Stimulated activated naive CD4-positive, alpha-beta T cell treated with Interleukin-2 at 50 U/mL for 16 hours (primary cell): Measurements from ENCODE around the gene HACD2.
"Not testable (repeated sequence)": the region's sequence is repeated elsewhere in the genome, so short reads cannot be mapped to it uniquely, and the experiment has no call there.

Experiments
- DNase-seq: peaks from one replicate; lab custom pipeline; 2025; lab: John Stamatoyannopoulos, UW

HACD2 gene

GRCh38 chr3:123523023-123523412 is 61.8 kb downstream of the HACD2 start:
- no peak for DNase-seq

DNA sequence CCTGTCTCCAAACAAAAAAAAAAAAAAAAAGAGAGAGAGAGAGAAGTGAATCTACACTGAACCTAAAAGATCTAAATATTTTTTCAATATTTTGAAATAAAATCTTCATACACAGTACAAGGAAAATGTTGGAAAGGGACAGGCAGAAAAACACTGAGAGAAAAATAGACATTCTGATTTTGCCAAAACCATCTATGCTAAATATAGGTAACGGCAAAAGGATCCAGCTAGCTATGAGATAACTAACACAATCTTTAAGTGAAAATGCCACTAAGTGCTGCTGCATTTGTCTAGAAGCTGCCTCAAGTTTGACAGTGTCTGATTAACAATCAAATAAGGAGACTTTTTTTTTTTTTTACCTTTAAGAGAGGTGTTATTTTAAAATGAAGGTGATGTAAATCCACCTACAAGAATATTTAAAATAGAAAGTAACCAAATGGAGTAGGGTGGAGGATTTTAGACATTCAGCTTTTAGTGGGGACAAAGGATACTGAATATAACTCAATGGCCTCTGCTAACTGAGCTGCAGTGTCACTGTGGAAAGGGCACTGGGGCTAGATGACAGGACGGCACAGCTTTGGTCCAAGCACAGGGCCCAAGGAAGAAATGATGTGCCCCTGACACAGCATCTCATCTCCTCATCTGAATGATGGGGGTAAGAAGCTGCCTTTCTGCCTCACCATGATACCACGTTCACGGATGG is 62.4 kb downstream of the HACD2 start:
- DNase-seq, result no peak

DNA sequence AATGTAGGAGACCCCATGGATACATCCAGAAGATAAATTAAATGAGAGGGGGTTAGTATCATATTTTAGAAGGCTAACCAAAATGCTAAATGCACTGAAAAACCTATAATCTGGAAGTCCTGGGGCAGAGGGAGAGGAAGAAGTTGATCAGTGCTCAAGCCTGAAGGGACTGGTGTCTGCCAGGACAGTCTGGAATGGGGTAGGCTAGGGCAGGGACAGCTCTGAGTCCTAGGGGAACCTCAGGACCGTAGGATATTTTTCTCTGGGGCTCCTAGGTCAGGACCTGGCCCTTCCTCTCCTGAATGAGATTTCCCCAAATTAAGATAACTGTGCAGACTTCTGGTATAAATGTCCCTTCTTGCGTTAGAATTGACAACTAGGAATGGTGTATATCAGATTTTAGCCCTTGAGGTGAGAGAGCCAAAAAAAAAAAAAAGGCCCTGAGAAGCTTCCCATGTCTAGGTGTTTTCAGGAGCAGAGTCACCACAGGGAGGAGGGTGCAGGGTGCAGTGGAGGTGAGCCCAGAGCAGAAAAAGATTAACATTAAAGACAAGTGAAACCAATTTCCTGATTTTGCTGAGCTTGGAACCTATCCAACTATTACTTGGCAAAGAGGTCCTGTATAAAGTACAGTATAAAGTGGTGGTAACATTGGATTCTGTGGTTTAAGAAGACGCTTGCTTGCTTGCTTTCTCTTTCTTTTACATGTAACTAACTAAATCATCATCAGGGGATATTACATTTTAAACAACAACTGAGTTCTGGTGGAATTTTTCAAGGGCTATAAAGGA is 63.5 kb downstream of the HACD2 start:
- DNase-seq, result no peak

GRCh38 chr3:123520656-123521055 is 64.2 kb downstream of the HACD2 start:
- no peak for DNase-seq

DNA sequence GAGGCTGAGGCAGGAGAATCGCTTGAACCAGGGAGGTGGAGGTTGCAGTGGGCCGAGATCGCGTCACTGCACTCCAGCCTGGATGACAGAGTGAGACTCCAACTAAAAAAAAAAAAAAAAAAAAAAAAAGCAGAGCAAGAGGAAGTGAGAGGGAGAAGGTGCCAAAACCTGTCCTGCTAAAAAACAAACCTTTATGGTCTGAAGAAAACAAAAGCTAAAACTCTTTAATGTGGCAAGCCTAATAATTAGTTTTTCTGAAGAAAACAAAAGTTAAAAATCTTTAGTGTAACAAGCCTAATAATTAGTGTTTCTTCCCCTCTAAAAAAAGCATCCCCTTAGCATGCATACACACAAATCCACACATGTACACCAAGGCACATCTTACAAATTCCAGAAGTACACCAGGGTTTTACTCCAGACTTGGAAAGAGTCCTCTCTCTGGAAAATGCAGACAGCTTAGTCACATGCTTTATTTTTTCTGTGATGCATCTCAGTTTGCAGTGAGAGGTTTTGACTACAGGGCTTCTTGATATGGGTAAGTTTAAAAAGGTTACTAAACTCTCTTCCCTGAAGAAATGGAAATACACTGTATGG is 65.9 kb downstream of the HACD2 start:
- no peak for DNase-seq

DNA sequence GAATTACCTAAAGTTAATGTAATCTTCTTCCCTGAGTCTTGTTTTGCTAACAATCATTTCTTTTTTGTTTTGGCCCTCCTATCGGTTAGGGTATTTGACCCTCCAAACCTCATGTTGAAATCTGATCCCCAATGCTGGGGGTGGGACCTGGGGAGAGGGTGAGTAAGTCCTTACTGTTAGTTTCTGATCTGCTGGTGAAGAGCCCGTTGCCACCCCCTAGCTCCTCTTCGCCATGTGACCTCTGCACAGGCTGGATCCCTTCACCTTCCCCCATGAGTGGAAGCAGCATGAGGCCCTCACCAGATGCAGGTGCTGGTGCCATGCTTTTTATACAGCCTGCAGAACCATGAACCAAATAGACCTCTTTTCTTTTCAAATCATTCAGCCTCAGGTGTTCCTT is 73.1 kb downstream of the HACD2 start:
- no peak for DNase-seq

DNA sequence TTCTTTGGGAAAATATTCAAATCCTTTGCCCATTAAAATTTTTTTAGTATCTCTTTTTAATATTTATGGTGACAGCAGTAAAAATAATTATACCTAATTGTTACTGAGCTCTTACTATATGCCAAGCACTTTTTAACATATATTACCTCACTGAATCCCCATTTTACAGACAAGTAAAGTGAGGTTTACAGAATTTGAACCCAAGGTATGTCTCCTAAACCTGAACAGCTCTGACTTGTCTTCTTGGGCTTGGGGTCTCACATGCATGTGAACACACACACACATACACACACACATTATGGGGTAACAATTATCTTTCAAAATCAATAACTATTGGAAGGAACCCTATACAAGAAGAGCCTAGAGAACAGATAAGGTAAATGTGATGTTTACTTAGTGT is 73.8 kb downstream of the HACD2 start:
- no peak for DNase-seq

- no peak for DNase-seq
Observed at GRCh38 chr3:123508178-123508577, 76.7 kb downstream of the HACD2 start.

DNA sequence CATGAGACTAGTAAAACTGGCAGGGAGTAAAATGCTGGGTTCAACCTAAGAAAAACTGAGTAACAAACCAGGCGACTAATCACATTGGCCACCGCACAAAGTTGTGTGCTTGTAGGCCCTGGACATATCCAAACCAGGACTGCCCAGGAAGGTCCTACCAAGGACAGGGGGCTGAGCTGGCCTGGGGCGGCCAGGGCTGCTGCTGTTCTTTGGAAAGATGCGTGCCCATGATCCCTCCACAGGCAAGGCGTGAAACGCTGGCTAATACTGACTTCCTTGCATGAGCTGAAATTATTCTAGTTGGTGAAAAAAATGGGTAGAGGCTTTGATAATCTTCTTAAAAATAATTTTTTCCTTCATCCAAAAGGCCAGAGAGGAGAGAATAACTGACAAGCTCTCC is 79.0 kb downstream of the HACD2 start:
- DNase-seq, result no peak

- DNase-seq, result no peak
Observed at GRCh38 chr3:123503203-123503602, 81.7 kb downstream of the HACD2 start.

- no peak for DNase-seq
Observed at GRCh38 chr3:123499322-123499721, 85.5 kb downstream of the HACD2 start.

DNA sequence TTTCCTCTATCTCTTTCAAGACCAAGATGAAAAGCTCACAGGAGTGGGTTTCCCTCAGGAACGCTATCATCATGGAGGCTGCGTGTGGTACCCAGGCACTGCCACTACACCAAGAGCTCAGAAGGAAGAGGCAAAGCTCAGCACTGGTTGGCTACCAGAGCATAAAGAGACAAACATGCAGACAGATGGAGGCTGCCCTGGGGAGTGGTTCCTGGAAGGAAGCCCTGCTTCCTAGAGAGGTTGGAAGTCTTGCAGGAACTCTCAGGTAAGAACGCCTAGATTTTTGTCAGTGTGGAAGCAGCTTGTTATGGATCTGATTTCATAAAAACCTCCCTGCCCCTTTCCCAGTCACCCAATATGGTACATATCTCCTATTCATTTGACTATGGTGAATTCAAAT is 86.1 kb downstream of the HACD2 start:
- no peak for DNase-seq

DNA sequence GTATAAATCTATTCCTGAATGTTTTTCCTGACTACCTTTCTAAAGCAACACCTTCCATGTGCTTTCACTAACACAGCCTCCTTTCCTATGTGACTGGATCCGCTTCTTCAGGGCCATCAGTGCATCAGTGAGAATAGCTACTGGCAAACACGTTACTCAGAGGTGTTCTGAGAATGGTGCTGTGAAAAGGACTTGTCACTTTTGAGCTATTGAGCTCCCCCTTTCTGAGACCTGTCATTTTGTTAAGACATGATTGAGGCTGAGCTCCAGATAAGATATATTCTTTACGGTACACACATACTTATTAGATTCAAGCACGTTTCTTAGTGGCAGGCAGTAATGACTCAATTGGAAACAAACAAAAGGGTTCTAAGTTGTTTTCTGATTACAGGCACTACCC is 90.9 kb downstream of the HACD2 start:
- no peak for DNase-seq

DNA sequence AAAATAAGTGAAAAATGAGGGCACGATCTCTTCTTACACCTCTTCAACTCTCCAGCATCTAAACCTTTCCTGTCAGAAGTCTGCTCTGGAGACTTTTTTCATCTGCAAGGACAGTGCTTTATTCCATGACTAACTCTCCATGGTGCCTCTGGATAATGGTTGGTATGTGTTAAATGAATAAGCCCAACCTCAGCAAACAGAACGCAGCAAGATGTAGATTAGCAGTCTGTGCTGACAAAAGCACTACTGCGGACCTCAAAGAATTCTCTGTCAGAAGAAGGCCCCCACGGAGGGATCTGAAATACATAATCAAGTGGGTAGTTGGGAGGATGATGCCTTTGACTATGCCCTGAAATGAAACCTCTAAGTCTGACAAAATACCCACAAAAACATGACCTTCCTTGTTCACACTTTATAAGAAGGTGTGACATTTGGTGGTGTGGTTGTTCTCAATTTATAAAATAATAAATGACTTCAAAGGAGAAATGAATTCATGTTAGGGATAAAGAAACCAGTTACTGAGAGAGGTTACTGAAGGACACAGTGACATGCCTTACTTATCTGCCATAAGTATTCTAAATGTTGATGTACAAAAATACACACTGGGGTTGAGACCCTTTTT is 92.8 kb downstream of the HACD2 start:
- no peak for DNase-seq

DNA sequence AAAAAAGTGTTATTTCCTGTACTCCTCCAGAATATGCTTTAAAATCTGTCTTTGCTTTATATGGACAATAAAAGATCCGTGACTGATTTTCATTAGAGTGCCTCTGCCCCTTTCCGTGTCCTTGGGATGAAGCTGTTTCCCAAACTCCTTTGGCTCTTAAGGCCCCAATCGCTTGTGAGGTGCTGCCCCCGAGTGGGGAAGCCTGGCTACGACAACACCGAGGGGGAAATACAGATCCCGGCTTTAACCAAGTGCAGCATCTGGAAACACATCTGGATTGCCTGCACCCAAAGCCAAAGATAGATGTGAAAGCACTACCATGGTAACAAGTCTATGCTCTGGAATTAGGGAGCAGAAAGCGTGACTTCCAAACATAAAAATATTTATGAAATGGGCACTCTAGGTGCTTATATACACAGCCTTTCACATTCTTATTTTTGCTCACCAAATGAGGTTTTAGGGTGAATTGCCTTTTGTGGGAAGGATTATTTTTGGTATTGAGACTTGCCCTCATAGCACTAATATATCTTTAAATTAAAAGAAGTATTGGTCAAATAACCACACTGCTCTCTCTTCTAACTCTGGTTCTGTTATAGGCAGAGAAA is 95.4 kb downstream of the HACD2 start:
- DNase-seq, result peak; percentile 0

GRCh38 chr3:123488645-123489347 is 96.1 kb downstream of the HACD2 start:
- DNase-seq, result no peak

- DNase-seq, result not testable (repeated sequence)
Observed at GRCh38 chr3:123487063-123487462, 97.8 kb downstream of the HACD2 start.

GRCh38 chr3:123486460-123486859 is 98.4 kb downstream of the HACD2 start:
- no peak for DNase-seq

GRCh38 chr3:123485551-123485950 is 99.3 kb downstream of the HACD2 start:
- no peak for DNase-seq

DNA sequence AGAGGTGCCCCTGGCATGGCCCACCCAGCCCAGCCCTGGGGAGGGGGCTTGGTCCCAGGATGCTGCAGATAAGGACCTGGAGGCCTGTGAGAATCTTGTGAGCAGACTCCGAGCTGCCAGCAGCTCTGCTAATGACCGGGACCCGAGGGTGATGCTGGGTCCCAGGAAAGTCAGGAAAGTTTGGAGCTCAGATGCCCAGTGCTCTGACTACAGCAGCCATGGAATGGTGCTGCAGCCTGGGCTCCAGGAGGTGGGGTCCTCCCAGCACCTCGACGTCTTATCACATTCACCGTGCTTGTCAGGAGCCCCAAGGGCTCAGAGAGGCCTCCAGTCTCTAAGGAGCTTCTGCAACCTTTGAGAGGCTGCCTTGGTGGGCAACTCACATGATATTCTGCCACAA is 101.7 kb downstream of the HACD2 start:
- no peak for DNase-seq

- no peak for DNase-seq
Observed at GRCh38 chr3:123481722-123482457, 103.0 kb downstream of the HACD2 start.
